Thyroid gland (tissue), 4 donors: ENCODE measurements around the gene MYLK2. TPM values are rescaled to one million over a fixed set of nuclear protein-coding genes. Genes with fewer than 3 reads are reported as not detected.

Experiments
- DNase-seq, 2 donors: peaks; one replicate each; pipeline ENCODE4 v3.0.0-alpha.2; 2019
- H3K27ac ChIP-seq, 3 donors: fragments of 200-600 bp; sonication (generic); 1 replicate in 2 of 3; 2 replicates in 1 of 3; pipeline ENCODE4 v1.5.1; 2016 to 2019; ENCODE audit warnings: mild to moderate bottlenecking in 1 of 3, moderate library complexity in 1 of 3
- H3K27me3 ChIP-seq: fragments of 200-600 bp; sonication (generic); one replicate; pipeline ENCODE4 v1.5.1; 2019
- H3K36me3 ChIP-seq, 2 donors: fragments of 200-600 bp; sonication (generic); one replicate each; pipeline ENCODE4 v1.5.1; 2016 to 2019
- H3K4me1 ChIP-seq, 2 donors: fragments of 200-600 bp; sonication (generic); one replicate each; pipeline ENCODE4 v1.5.1; 2017 to 2019
- H3K4me3 ChIP-seq, 3 donors: fragments of 200-600 bp; sonication (generic); replicated peaks in 1 of 3; 1 replicate in 2 of 3; 2 replicates in 1 of 3; pipeline ENCODE4 v1.5.1; 2016; ENCODE audit warnings: mild to moderate bottlenecking in 1 of 3
- H3K9me3 ChIP-seq: fragments of 200-600 bp; sonication (generic); one replicate; pipeline ENCODE4 v1.5.1; 2017
- CTCF ChIP-seq, 6 experiments: fragments of 200-600 bp in 3 of 6; fragments of 450-650 bp in 3 of 6; sonication (generic) in 3 of 6; IDR thresholded peaks; one replicate each; pipeline ENCODE4 v1.5.1; 2016 to 2019; ENCODE audit warnings: antibody characterized with exemption in 6 of 6, mild to moderate bottlenecking in 2 of 6, inconsistent platforms in 1 of 6, moderate library complexity in 1 of 6
- POLR2A ChIP-seq, 2 donors: fragments of 450-650 bp; IDR thresholded peaks; one replicate each; pipeline ENCODE4 v1.6.1; 2017; ENCODE audit warnings: antibody characterized with exemption in 2 of 2, mild to moderate bottlenecking in 2 of 2, moderate library complexity in 1 of 2
- WGBS, 2 donors: methylation state at CpG; one replicate each; pipeline ENCODE4 v1.1.5; 2017; 5-methylcytosine and 5-hydroxymethylcytosine counted together
- intact Hi-C: fragments of 100-400 bp; cut with DNase I; formaldehyde crosslinking; loops from one replicate; pipeline ENCODE4 v1.15.1; 2023
- total RNA-seq, 4 donors: library from RNA; depleted of rRNA; stranded (reverse); fragments of >200 nt; gene quantifications; one replicate each; pipeline ENCODE4 v1.2.3, GENCODE V29; 2016

The MYLK2 gene
- total RNA-seq, 4 donors from 2014 or later, result 0.22 to 0.83 TPM; not detected in 2

- Histone ChIP-seq H3K27me3 (no peaks in the 10 kb centered on the region), H3K4me3 (no peak overlapping the region), H3K4me1 (peaks cover 0 to 3% of the 10 kb centered on the region in 2 donors), H3K36me3 (no peaks in the 10 kb centered on the region), H3K9me3 (no peaks in the 10 kb centered on the region), H3K27ac (no peak overlapping the region)
- DNase-seq, result no peak
- intact Hi-C loops, result loop anchor here (2.0 to 10.0 kb wide), 2 partner anchors 101 to 173 kb away; partner anchors contain the start of gene PDRG1
- WGBS, 2 donors, result 62 to 70% methylated on average over 11 of the region's 11 CpGs
- TF ChIP-seq CTCF (IDR thresholded peaks at IDR 0.05) (no peak), POLR2A (IDR thresholded peaks at IDR 0.05) (no peak)
These were observed 32.2 kb downstream of the MYLK2 start for GRCh38 chr20:31851240-31851955.

GRCh38 chr20:31853481-31853880, 34.3 kb downstream of the MYLK2 start:
- no peak overlapping the region for H3K4me3 ChIP-seq
- 68 to 75% methylated on average over 7 of the region's 7 CpGs for WGBS, 2 donors
- no peak overlapping the region for H3K27ac ChIP-seq
- H3K36me3 ChIP-seq, result no peaks in the 10 kb centered on the region
- no peaks in the 10 kb centered on the region for H3K9me3 ChIP-seq
- no peaks in the 10 kb centered on the region for H3K27me3 ChIP-seq
- H3K4me1 ChIP-seq, result peaks cover 0 to 3% of the 10 kb centered on the region in 2 donors
- no peak for TF ChIP-seq POLR2A (IDR thresholded peaks at IDR 0.05)
- TF ChIP-seq CTCF (IDR thresholded peaks at IDR 0.05), result no peak
- DNase-seq, result no peak
- intact Hi-C loops, result loop anchor here (10.0 kb wide), 1 partner anchor 171 kb away; no protein-coding TSS in a partner anchor

- Histone ChIP-seq H3K27ac (no peak overlapping the region), H3K4me3 (no peak overlapping the region), H3K36me3 (no peaks in the 10 kb centered on the region), H3K27me3 (no peaks in the 10 kb centered on the region), H3K9me3 (no peaks in the 10 kb centered on the region), H3K4me1 (peaks cover 10 to 18% of the 10 kb centered on the region in 2 donors)
- intact Hi-C loops, result loop anchor here (10.0 kb wide), 1 partner anchor 168 kb away; no protein-coding TSS in a partner anchor
- WGBS, 2 donors, result 67 to 69% methylated on average over 3 of the region's 3 CpGs
- no peak for TF ChIP-seq POLR2A (IDR thresholded peaks at IDR 0.05)
- TF ChIP-seq CTCF (IDR thresholded peaks at IDR 0.05), result no peak
- DNase-seq, result no peak
These were observed 37.4 kb downstream of the MYLK2 start for GRCh38 chr20:31856516-31856915.

- Histone ChIP-seq H3K9me3 (no peaks in the 10 kb centered on the region), H3K4me1 (peaks cover 10 to 19% of the 10 kb centered on the region in 2 donors), H3K36me3 (no peaks in the 10 kb centered on the region), H3K4me3 (no peak overlapping the region), H3K27ac (no peak overlapping the region), H3K27me3 (no peaks in the 10 kb centered on the region)
- WGBS, 2 donors, result 50 to 60% methylated on average over 6 to 14 of the region's 15 CpGs
- DNase-seq, result no peak
- no peak for TF ChIP-seq POLR2A (IDR thresholded peaks at IDR 0.05)
- no peak for TF ChIP-seq CTCF (IDR thresholded peaks at IDR 0.05)
- intact Hi-C loops, result loop anchor here (10.0 kb wide), 1 partner anchor 167 kb away; no protein-coding TSS in a partner anchor
These were observed 39.0 kb downstream of the MYLK2 start for GRCh38 chr20:31857861-31858759.
